NCI-H1436 (cell line): Measurements from ENCODE around the gene ZBTB43.
A peak's percentile ranks its signal among the peaks of the same experiment; 100 is the strongest.

Experiments
- DNase-seq: peaks from one replicate; lab custom pipeline; 2025; lab: John Stamatoyannopoulos, UW

The ZBTB43 gene

GRCh38 chr9:126857261-126857960 lies 52.6 kb downstream of the ZBTB43 start:
- no peak for DNase-seq

DNA sequence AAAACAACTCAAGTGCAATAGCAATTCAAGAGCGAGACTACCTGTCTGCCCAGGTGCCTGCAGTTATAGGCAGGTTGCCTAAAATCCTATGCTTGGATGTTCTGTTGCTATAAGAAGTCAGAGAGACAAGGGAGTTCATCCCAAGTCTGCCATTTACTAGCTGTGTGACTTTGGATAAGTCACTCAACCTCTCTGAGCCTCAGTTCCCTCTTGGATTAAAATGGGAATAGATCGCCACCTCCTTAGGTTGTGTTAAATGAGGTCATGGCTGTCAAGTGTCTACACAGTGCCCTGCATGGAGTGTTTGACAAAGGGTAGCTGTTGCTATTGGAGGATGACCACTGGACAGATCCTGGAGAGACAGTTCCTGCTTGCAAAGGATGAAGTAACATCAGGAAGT lies 54.3 kb downstream of the ZBTB43 start:
- no peak for DNase-seq

GRCh38 chr9:126860077-126860756 lies 55.4 kb downstream of the ZBTB43 start, which contains the start of gene ZBTB34:
TSS of gene ZBTB34 (plus strand) at chr9:126860639. CDS start at chr9:126879400, 18,761 bp downstream.
- peak; percentile 58 for DNase-seq

- no peak for DNase-seq
Measured at GRCh38 chr9:126860757-126861466, 56.1 kb downstream of the ZBTB43 start.

DNA sequence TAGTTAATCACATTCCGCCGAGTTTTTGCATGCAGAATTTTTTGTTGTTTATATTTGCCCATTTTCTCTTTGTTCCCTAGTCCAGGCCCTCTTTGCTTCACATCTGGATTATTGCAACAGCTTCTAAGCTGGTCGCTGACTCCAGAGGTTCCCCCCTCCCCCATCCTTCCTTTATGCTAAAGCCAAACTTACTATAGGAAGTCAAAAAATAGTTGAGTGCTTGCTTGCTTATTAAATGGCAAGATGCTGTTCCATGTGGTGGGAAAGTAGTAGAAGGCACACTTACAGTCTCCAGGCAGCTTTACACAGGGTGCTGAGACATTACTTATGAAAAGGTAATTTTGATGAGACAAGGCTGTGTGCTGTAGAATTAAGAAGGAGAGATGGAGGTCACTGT lies 56.9 kb downstream of the ZBTB43 start:
- no peak for DNase-seq

DNA sequence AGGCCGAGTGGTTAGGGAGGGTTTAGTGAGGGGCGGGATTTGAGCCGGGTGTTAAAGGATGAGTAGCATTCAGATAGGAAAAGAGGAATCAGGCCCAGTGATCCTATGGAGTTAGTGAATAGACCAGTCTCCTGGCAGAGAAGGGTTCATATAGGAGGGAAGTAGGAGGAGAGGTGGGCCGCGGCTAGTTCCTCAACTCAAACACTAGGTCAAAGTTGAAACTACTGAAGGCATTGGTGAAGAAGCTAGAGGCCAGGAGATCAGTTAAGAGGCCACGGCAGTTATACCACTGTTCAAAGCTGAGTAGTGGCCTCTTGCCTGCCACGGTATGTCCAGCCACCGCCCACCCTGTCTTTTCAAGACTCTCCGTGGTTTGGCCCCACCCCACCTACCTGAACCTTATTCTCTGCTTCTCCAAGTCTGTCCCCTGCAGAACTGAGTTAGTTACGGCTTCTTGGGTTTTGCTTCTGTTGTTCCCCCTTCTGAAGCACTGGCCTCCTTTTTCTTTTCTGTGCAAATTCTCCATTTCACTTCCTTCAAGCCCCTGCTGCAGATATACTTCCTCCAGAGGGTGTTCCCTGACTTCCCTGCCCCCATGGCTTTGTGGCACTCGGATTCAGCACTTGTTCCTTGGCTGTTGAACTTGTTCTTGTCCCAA lies 57.4 kb downstream of the ZBTB43 start:
- no peak for DNase-seq

DNA sequence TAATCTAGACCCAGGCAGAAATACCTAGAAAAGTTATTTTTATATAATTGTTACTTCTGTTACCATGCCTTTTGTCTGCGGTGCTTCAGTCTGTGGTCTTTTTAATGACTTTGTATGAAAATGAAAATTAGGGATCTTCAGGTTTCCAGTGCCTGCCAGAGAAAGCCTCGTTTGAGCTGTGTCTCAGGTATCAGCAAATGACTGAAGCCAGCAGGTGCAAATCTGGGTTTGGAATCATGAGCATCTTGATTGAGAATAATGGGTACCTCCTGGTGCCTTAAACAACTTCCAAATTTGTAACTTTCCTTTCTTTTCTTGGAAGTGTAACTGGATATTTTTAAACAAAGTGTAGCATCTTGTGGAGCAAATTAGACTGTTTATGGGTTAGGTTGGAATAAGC lies 59.9 kb downstream of the ZBTB43 start:
- no peak for DNase-seq

DNA sequence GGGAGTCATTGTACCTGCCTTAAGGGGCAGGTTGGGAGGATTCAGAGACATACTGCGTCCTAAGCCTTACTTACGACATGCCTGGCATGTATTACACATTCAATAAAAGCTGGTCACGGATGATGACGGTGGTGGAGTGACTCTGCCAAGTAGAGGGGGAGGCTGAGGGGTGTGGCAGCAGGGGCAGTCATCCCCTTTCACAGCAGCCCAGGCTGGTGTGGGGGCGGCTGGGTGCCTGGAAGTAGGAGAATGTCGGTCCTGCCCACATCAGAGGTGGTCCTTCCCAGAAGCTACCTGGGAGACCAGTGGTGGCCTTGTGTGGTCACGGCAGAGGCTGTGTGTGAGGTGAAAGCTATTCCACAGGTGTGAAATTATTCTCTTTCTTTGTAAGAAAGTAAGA lies 64.5 kb downstream of the ZBTB43 start:
- no peak for DNase-seq

- no peak for DNase-seq
Measured at GRCh38 chr9:126872516-126872915, 67.7 kb downstream of the ZBTB43 start.

- DNase-seq, result no peak
Measured at GRCh38 chr9:126874546-126875314, 69.9 kb downstream of the ZBTB43 start.

- no peak for DNase-seq
Measured at GRCh38 chr9:126875756-126876510, 71.1 kb downstream of the ZBTB43 start.

DNA sequence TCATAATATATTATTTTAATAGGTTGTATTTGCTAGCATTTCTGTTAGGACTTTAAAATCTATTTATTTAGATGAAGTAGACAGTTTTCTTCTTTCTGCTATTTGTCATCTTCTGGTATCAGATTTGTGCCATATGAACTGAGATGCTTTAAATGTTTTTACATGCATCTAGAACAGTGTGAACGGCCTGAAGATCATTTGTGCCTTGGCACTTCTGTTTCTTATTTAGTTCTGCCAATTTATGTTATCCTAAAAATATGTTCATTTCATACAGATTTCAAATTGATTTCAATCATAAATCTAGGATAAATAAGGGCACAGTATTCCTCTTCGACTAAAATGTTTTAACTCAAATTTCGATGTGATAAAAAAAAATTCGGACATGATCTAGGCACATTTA lies 71.7 kb downstream of the ZBTB43 start:
- DNase-seq, result no peak

DNA sequence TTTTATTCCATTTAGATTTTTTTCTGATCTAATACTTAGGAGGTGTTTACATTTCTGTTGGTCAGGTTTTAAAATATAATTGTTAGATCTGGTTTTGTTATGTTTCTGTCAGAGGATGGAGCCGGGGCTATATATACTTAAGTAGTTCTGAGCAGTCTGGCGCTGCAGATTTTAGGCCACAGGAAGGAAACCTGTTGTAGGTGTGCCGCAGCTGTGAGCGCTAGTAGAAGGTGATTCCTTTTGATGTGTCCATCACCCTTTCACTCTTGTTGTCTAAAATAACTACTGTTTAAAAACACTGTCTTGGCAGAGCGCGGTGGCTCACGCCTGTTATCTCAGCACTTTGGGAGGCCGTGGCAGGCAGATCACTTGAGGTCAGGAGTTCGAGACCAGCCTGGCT lies 72.6 kb downstream of the ZBTB43 start:
- DNase-seq, result no peak

DNA sequence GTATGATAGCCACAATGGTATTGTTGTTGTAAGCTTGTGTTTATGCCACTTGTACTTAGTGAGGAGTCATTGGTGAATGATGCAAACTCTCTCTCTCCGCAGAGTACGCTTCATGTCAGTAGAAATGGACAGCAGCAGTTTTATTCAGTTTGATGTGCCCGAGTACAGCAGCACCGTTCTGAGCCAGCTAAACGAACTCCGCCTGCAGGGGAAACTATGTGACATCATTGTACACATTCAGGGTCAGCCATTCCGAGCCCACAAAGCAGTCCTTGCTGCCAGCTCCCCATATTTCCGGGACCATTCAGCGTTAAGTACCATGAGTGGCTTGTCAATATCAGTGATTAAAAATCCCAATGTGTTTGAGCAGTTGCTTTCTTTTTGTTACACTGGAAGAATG lies 74.4 kb downstream of the ZBTB43 start:
- no peak for DNase-seq

- DNase-seq, result no peak
Measured at GRCh38 chr9:126880226-126880946, 75.5 kb downstream of the ZBTB43 start.

GRCh38 chr9:126880947-126881332 lies 76.1 kb downstream of the ZBTB43 start:
- DNase-seq, result no peak

DNA sequence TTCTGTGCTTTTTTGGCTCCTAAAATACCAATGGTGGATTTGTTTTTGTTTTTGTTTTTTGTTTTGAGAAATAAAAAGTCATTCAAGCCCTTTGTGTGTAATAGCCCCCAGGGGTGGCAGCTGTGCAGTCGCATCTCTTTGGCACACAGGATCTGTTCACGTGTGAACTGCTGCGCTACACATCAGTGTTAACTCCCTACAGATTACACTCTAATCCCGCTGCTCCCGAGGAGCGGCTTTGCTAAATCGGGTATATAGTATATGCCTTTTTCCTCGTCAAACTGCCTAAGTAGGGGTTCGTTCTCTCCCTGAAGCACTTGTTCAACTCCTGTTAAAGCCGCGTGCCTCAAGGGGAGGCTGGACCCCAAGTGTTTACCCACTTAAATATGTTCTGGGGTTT lies 77.9 kb downstream of the ZBTB43 start:
- no peak for DNase-seq

- DNase-seq, result no peak
Measured at GRCh38 chr9:126883636-126884035, 78.8 kb downstream of the ZBTB43 start.

DNA sequence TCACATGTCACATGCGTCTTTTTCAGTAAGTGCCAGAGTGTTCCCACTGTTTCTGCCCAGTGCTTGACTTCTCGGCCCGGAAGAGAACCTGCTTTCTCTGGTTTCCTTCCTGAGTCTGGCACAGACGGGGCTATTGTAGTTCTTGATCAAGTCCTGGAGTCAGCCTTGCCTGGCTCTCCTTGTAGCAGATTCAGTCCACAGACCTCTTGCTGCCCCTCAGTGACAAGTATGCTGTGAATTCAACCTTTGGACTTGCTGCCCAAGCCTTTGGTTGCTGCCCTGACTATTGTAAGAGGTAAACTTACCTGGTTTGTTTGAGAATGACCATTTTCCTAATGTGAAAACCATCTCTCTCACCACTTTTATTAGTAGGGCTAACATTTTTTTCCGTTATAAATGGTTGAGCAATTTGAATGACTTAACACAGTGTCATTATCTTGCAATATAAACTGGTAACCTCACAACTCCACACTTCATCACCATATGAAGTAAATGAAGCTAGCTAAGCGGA lies 80.3 kb downstream of the ZBTB43 start:
- no peak for DNase-seq
